Measurements from ENCODE around the gene NAV2. TPM values are rescaled to one million over a fixed set of nuclear protein-coding genes. Genes with fewer than 3 reads are reported as not detected.
A peak's percentile ranks its signal among the peaks of the same experiment; 100 is the strongest.

Gene NAV2
- total RNA-seq, 1 donor from 2014 or later: 31.4 TPM

- DNase-seq (ENCODE audit: extremely low spot score, unreplicated experiment): no peak
- no peak overlapping the region for H3K27ac Mint-ChIP-seq (ENCODE audit: unreplicated experiment)
- peaks cover 2% of the 10 kb centered on the region for H3K36me3 Mint-ChIP-seq (ENCODE audit: unreplicated experiment)
- no peak for TF ChIP-seq CTCF (IDR thresholded peaks at IDR 0.05)
- no peaks in the 10 kb centered on the region for H3K27me3 Mint-ChIP-seq (ENCODE audit: unreplicated experiment)
- H3K9me3 Mint-ChIP-seq (ENCODE audit: unreplicated experiment): no peaks in the 10 kb centered on the region
- H3K4me1 Mint-ChIP-seq (ENCODE audit: unreplicated experiment): peaks cover 9% of the 10 kb centered on the region
- H3K4me3 Mint-ChIP-seq (ENCODE audit: unreplicated experiment): no peak overlapping the region
Observed at GRCh38 chr11:19812710-19813109, 100.1 kb downstream of the NAV2 start.

- H3K36me3 Mint-ChIP-seq (ENCODE audit: unreplicated experiment): peaks cover 2% of the 10 kb centered on the region
- no peaks in the 10 kb centered on the region for H3K27me3 Mint-ChIP-seq (ENCODE audit: unreplicated experiment)
- DNase-seq (ENCODE audit: extremely low spot score, unreplicated experiment): no peak
- H3K4me3 Mint-ChIP-seq (ENCODE audit: unreplicated experiment): no peak overlapping the region
- H3K4me1 Mint-ChIP-seq (ENCODE audit: unreplicated experiment): peaks cover 9% of the 10 kb centered on the region
- H3K27ac Mint-ChIP-seq (ENCODE audit: unreplicated experiment): no peak overlapping the region
- H3K9me3 Mint-ChIP-seq (ENCODE audit: unreplicated experiment): no peaks in the 10 kb centered on the region
- no peak for TF ChIP-seq CTCF (IDR thresholded peaks at IDR 0.05)
Observed at GRCh38 chr11:19813158-19813879, 100.7 kb downstream of the NAV2 start.

GRCh38 chr11:19814421-19814820 lies 101.8 kb downstream of the NAV2 start:
- Mint-ChIP-seq H3K4me1 (ENCODE audit: unreplicated experiment) (peaks cover 11% of the 10 kb centered on the region), H3K27me3 (ENCODE audit: unreplicated experiment) (no peaks in the 10 kb centered on the region), H3K27ac (ENCODE audit: unreplicated experiment) (no peak overlapping the region), H3K36me3 (ENCODE audit: unreplicated experiment) (peaks cover 2% of the 10 kb centered on the region), H3K9me3 (ENCODE audit: unreplicated experiment) (no peaks in the 10 kb centered on the region), H3K4me3 (ENCODE audit: unreplicated experiment) (no peak overlapping the region)
- TF ChIP-seq CTCF (IDR thresholded peaks at IDR 0.05): peak; percentile 17
- DNase-seq (ENCODE audit: extremely low spot score, unreplicated experiment): no peak

GRCh38 chr11:19816040-19816439 lies 103.4 kb downstream of the NAV2 start:
- H3K36me3 Mint-ChIP-seq (ENCODE audit: unreplicated experiment): peaks cover 8% of the 10 kb centered on the region
- H3K9me3 Mint-ChIP-seq (ENCODE audit: unreplicated experiment): no peaks in the 10 kb centered on the region
- TF ChIP-seq CTCF (IDR thresholded peaks at IDR 0.05): no peak
- H3K4me3 Mint-ChIP-seq (ENCODE audit: unreplicated experiment): no peak overlapping the region
- peaks cover 15% of the 10 kb centered on the region for H3K4me1 Mint-ChIP-seq (ENCODE audit: unreplicated experiment)
- H3K27me3 Mint-ChIP-seq (ENCODE audit: unreplicated experiment): no peaks in the 10 kb centered on the region
- DNase-seq (ENCODE audit: extremely low spot score, unreplicated experiment): no peak
- no peak overlapping the region for H3K27ac Mint-ChIP-seq (ENCODE audit: unreplicated experiment)

- peaks cover 15% of the 10 kb centered on the region for H3K4me1 Mint-ChIP-seq (ENCODE audit: unreplicated experiment)
- H3K9me3 Mint-ChIP-seq (ENCODE audit: unreplicated experiment): no peaks in the 10 kb centered on the region
- no peak overlapping the region for H3K4me3 Mint-ChIP-seq (ENCODE audit: unreplicated experiment)
- no peak for TF ChIP-seq CTCF (IDR thresholded peaks at IDR 0.05)
- H3K27ac Mint-ChIP-seq (ENCODE audit: unreplicated experiment): no peak overlapping the region
- H3K27me3 Mint-ChIP-seq (ENCODE audit: unreplicated experiment): no peaks in the 10 kb centered on the region
- no peak for DNase-seq (ENCODE audit: extremely low spot score, unreplicated experiment)
- peaks cover 8% of the 10 kb centered on the region for H3K36me3 Mint-ChIP-seq (ENCODE audit: unreplicated experiment)
Observed at GRCh38 chr11:19816817-19817216, 104.2 kb downstream of the NAV2 start.

Measured in osteocyte (in vitro differentiated cells).